GM06990 (cell line): ENCODE results near the gene CDC73.
"Not testable (repeated sequence)": the region's sequence is repeated elsewhere in the genome, so short reads cannot be mapped to it uniquely, and the experiment has no call there.

Experiments
- DNase-seq: peaks from one replicate; pipeline ENCODE4 v3.0.0-alpha.2; 2011; ENCODE audit not compliant: insufficient read length; ENCODE audit errors: extremely low read depth
- H3K27me3 ChIP-seq: replicated peaks from 2 replicates; pipeline ENCODE4 v1.6.0; 2011; ENCODE audit warnings: low read length; ENCODE audit not compliant: control insufficient read depth, insufficient read depth
- H3K36me3 ChIP-seq: 2 replicates; pipeline ENCODE4 v1.5.1; 2011; ENCODE audit warnings: low read length; ENCODE audit not compliant: control insufficient read depth, insufficient read depth
- H3K4me3 ChIP-seq: replicated peaks from 2 replicates; pipeline ENCODE4 v1.5.1; 2011; ENCODE audit warnings: low read depth, mild to moderate bottlenecking, control low read depth, low read length
- CTCF ChIP-seq: IDR thresholded peaks from 2 replicates; pipeline ENCODE4 v1.5.1; 2011; ENCODE audit warnings: low read length, control low read depth, mild to moderate bottlenecking, inconsistent platforms; ENCODE audit not compliant: insufficient read depth, poor library complexity, severe bottlenecking

The CDC73 gene

GRCh38 chr1:193221651-193222050, 99.8 kb downstream of the CDC73 start:
- peaks cover 2% of the 10 kb centered on the region; the same call in 1 of the 2 replicates for H3K36me3 ChIP-seq

GRCh38 chr1:193222056-193222615, 100.3 kb downstream of the CDC73 start:
- DNase-seq: no peak

More at GRCh38 chr1:193221651-193222050, 99.8 kb downstream of the CDC73 start:
- no peak overlapping the region for H3K4me3 ChIP-seq
- no peaks in the 10 kb centered on the region for H3K27me3 ChIP-seq
- DNase-seq: no peak
- no peak for TF ChIP-seq CTCF

GRCh38 chr1:193229136-193229535, 107.3 kb downstream of the CDC73 start:
- no peak for TF ChIP-seq CTCF
- H3K36me3 ChIP-seq: peaks cover 3% of the 10 kb centered on the region
- H3K4me3 ChIP-seq: no peak overlapping the region
- H3K27me3 ChIP-seq: no peaks in the 10 kb centered on the region
- DNase-seq: no peak

More at GRCh38 chr1:193222056-193222615, 100.3 kb downstream of the CDC73 start:
- peaks cover 2% of the 10 kb centered on the region; the same call in 1 of the 2 replicates for H3K36me3 ChIP-seq
- TF ChIP-seq CTCF: no peak
- no peak overlapping the region for H3K4me3 ChIP-seq
- H3K27me3 ChIP-seq: no peaks in the 10 kb centered on the region

GRCh38 chr1:193231146-193231545, 109.3 kb downstream of the CDC73 start:
- not testable (repeated sequence) for H3K36me3 ChIP-seq, H3K4me3 ChIP-seq

DNA sequence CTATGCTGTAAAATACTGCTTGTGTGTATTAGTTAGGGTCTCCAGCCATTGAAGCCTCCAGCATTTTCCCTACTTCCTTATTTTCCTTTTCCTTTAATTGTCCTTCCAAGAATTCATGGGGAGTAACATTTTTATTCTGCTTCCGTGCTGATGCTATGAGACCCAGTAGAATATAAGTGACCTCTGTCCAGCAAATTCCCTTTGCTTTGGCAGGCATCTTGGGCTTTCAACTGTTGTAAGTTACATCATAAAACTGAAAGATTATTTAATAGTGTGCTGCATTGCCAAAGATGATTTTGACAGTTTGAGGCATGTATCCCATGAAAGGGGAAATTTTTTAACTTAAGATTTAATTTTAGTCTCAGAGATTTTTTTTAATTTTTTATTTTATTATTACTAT, 112.7 kb downstream of the CDC73 start:
- H3K27me3 ChIP-seq: no peaks in the 10 kb centered on the region
- TF ChIP-seq CTCF: no peak
- no peak overlapping the region for H3K4me3 ChIP-seq
- peaks cover 1% of the 10 kb centered on the region for H3K36me3 ChIP-seq
- no peak for DNase-seq

More at GRCh38 chr1:193231146-193231545, 109.3 kb downstream of the CDC73 start:
- not testable (repeated sequence) for H3K27me3 ChIP-seq, DNase-seq

DNA sequence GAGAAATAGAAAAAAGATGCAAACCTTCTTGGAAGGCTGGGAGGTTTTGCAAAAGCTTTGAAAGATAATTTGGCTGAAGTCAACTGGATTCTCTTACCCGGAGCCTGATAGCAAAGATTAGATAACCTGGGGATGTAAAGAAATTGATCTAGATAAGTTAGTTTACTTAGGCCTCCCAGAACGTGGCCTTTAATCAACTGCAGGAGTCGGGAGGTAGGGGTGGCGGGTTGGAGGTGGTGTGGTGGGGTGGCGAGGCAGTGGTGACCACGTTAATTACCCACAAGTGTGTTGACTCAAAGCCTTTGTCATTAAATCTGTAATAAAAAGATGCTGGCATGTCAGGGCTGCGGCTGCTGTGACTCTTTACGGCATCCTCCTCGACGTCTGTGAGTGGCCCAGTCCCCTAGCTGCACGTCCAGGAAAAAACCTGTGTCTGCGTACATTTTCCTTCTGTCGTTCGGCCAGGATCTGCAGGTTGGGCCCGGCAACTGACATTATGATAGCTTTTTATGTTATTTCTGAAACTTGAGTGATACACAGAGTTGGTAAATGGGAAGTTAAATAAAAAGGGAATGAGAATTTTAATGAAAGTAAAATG, 115.6 kb downstream of the CDC73 start:
- H3K36me3 ChIP-seq: peaks cover 1% of the 10 kb centered on the region
- no peak for TF ChIP-seq CTCF
- H3K27me3 ChIP-seq: no peaks in the 10 kb centered on the region
- no peak overlapping the region for H3K4me3 ChIP-seq
- DNase-seq: no peak
